Measurements from ENCODE around the gene GNAZ.

GRCh38 chr22:23115825-23116494 is 45.6 kb downstream of the GNAZ start:
- no peak for TF ChIP-seq GATA2 (IDR thresholded peaks at IDR 0.05; ENCODE audit: low read depth, low read length)
- no peak for TF ChIP-seq GATA3 (IDR thresholded peaks at IDR 0.05; ENCODE audit: low read depth, low read length)
